MV-4-11 (cell line): ENCODE data around the gene CHCHD3.

Source experiments
- DNase-seq: peaks from one replicate; lab custom pipeline; 2025; lab: John Stamatoyannopoulos, UW

CHCHD3 gene

DNA sequence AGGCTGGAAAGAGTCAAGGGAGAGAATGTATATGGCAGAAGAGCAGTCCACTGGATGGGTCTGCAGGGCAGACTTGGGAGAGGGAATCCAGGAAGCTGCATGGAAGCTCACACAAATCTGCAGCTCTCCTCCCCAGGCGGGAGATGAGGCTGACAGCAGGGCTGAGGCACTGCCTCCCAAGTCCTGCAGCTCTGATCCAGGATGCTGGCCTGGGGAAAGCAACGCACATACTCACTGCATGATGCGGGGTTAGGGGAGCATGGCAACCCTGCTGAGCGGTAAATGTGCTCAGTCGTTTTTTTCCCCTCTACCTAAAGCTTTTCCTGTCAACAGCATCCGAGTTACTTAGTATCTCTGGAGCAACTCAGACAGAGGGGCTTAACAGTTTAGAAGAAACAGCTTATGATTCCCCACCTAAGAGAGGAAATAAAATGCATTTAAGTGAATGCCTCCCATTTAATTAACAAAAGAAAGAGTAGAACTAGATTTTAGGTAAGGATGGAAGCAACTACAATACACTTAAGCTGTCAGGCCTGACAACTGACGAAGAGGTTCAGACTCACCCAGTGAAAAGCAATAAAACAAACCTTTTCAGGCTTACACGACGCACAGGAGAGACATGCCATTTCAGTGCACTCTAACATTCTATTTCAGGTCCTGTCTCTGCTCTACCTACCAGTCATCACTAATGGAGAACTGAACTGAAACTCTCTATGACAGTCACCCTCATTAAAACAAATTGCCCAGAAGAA lies 37.0 kb downstream of the CHCHD3 start:
- no peak for DNase-seq

DNA sequence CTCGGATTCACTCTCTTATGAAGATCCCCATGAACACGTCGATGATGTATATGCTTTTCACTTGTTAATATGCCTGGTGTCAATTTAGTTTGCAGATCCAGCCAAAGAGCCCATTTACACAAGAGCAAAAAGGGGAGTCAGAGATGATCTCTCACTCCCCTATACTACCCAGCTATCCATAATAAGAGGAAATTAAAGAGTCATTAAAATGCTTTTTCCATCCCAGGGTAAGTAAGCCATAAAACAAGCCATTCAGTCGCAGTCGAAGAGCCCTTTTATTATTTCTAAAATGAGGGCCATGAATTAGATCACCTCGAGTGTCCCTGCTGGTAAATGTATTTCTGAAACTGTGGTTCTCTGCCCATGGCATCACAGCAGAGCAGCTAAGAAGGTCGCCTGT lies 41.2 kb downstream of the CHCHD3 start:
- no peak for DNase-seq

DNA sequence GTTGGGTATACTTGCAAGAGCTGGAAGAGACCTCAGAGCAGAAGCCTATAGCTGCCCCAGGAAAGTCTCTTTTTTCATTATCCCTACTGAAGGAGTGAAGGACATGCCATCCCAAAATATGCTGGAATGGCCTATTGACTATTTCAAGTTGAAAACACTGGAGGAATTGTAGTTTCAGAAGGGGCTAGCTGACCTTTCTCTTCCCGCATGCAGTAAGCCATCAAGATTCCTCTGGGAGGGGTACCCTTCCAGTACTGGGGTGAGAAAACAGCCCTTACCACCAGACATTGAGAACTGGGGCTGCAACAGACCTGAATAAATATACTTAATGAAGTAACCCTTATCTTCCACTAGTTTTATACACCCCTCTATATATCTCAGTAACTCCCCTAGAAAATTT lies 41.7 kb downstream of the CHCHD3 start:
- no peak for DNase-seq

DNA sequence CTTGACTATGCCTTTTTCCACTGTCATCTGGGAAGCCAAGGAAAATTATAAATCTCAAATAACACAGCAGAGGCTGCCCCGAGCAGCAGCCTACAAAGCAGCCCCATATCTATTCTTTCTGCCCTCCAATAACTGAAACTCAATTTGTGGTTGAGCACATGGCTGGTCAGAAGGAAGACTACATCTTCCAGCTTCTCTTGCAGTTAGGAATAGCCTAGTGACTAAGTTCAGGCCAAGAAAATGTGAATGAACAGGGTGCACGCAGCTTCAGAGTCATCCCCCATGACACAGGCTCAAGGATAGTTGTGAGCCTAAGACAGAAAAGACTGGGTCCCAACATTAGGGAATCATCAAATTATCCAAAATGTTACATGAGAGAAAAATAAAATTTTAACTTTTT lies 42.3 kb downstream of the CHCHD3 start:
- DNase-seq = peak; percentile 42

DNA sequence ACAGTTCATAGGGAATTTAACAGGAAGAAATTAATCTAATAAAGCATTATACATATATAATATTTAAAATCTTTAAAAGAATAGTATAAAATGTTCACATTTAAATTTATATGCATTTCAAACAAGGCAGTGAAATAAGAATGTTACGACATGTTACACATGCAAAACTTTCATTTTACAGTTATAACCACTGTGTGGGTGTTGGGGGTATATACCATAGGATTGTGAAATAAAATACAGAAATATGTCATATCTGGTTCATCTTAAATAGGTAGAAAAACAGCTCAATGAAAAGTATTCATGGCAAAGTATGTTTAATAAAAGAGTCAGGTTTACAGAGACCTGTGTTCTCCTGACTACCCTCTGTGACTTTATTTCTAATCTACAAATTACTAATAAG lies 45.6 kb downstream of the CHCHD3 start:
- peak; percentile 73 for DNase-seq

DNA sequence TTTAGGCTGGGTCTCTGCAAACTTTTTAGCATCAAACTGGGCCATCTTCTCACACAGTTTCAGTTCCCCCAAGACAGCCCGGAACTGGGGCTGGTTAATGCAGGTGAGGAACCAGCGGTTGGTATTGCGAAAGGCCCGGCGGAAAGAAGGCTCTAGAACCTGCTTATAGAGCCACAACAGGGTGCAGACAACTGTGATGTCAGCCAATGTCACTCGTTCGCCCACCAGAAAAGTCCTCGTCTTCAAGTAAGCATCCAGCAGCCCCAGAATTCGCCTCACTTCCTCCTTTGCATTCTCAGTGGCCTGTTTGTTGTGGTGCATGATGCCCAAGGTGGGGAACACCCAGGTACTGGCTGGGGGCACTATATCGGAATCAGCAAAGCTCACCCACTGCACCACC lies 46.6 kb downstream of the CHCHD3 start:
- peak; percentile 97 for DNase-seq

DNA sequence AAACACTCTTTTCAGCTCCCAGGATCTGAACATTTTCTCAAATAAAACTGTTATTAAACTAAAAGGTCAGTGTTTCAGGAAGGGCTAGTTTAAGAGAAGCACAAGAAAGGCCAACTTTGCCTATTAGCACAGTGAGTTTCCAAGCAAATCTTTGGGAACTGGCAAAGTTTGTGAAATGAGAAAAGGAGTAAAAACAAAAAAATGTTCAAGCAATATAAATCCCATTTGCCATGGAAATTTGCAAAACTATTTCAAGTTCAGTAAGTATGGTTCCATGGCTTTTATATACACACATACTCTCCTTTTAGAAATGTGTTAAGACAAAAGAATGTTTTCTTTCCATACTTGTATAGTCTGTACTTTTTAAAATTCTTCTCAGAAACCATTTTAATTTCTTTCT lies 51.5 kb downstream of the CHCHD3 start:
- no peak for DNase-seq

DNA sequence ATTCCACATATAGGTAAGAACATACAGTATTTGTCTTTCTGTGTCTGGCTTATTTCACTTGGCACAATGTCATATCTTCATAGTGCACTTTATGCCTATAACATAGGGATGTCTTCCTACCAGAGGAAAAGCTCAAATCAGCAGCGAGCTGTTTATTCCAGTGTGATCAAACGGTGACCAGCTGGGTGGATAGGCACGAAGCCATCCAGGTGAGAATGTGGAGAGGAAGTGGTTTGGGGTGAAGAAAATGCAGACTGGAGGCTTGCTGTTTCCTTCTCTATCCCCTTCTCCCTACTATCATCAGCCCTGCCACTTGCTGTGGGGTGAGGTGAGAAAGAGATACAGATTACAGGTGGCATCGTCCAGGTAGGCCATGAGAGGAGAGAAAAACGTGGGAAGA lies 52.4 kb downstream of the CHCHD3 start:
- DNase-seq = no peak

DNA sequence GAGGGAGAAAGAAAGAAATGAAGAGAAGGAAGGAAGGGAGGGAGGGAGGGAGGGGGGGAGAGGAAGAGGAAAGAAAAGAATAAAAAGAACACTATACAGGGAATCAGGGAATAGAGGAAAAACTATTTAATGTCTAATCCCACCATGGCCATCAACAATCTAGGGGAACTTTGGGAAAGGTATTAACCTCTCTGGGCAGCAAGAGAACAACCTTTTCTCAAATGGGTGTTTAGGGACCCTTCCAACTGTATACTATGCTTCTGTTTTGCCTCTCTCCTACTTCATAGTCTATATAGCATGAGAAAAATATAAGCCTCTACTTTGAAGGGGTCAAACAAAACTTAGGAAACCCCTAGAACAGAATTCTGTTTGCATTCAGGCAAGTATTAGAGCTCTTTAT lies 54.5 kb downstream of the CHCHD3 start:
- no peak for DNase-seq

DNA sequence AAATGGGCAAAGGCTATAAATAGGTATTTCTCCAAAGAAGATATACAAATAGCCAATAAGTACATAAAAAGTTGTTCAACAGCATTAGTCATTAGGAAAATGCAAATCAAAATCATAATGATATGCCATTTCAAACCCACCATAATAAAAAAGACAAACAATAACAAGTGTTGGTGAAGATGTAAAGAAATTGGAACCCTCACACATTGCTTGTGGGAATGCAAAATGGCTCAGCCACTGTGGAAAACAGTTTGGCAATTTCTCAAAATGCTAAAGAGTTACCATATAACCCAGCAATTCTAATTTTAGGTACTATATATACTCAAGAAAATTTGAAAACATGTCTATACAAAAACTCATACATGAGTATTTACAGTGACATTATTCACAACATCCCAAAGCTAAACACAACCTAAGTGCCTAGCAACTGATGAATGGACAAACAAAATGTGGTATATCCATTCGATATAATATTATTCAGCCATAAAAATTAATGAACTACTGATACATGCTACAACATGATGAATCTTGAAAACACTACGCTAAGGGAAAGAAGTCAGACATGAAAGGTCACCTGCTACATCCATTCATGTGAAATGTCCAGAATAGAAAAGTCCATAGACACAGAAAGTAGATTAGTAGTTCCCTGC lies 55.6 kb downstream of the CHCHD3 start:
- DNase-seq = no peak

DNA sequence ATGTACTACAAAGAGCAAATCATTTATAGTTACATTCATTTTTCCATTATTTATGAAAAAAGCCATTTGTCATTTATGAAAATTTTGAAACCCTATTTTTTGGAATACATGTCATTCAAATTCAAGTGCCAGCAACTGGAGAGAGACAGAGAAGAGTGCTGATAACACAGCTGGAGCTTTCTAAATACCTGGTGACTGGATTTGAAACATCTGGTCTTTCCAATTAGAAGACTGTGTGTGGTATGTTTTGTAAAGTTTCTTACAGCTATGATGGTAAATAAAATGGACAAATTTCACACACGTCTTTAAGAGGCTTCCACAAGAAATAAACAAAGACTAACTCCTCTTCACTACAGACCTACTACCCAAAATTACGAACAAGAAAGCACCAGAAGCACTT lies 56.8 kb downstream of the CHCHD3 start:
- DNase-seq = no peak

DNA sequence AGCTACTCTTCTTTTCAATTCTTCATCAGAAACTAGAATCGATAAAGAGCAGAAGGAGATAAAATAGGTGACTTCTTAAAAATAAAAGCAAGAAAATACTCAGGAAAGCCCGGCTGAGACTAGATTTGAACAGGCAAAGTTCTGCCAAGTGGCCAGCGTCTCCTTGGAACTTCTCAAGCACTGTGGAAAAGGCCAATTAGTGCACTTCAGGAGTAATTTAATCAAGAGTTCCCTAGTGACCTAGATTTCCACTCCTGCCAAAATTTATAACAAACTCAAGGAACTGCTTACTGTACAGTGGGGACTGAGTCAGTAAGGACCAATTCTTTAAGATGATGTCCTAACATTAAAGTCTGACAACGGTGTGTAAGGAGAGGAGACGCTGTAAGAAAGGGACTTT lies 57.3 kb downstream of the CHCHD3 start:
- no peak for DNase-seq

DNA sequence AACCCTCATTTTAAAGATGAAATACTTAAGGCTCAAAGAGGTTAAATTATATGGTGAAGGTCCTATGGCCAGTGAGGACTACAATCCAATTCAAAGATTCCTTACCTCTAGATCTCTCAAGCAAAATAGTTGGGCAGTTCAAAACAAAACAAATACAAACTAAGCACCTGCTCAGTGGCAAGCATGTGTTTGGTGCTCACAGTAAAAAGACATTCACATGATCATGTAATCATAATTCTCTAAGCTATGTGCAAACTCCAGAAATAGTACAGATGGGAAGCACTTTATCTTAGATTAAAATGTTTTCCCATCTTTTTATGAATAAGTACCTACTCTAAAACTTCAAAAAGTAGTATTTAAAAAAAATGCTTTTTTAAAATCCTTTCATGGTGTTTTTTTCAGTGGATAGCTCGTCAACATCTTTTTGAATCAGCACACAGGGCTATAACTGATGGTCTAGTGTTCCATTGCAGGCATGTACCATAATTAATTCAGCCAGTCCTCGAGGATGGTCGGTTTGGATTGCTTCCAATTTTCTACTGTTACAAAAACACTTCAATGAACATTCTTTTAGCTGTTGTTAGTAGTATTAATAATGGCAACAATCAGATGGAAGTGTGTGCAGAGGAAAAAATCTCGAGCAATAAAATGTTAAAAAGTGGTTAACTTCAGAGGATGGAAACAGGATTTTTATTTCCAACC lies 58.4 kb downstream of the CHCHD3 start:
- DNase-seq = no peak

DNA sequence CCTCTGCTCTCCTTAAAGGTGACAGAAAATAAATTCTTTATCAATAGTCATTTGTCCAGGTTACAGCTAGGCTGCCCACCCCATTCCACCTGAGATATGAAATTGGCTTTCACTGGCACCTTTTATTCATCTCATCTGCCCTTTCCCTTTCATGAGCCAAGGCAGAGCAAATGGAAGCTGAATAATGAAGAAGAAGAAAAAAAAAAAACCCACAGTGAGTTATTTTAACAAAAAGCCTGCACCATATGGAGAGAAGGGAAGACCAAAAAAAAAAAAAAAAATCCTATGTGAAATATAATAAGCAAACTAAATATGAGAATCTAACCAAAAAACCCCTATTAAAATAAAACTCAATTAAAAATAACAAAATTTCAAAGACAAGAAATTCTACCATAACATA lies 59.2 kb downstream of the CHCHD3 start:
- DNase-seq = no peak

DNA sequence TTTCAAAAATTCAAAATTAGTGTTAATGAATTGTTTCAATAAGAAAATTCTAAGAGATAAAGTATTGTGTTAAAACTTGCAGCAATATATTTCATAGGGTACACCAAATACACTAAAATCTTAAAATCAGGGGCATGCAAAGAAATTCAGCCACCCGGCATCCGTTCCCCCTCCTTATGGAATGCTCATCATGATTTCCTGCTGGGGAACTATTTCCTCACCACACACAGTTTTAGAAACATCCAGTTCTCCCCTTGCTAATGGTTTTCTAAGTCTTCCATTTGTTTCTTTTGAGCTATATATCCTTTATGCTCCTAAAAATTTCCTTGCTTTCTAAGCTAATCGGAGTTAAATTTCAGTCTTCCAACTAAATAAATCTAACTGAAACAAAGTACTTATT lies 60.7 kb downstream of the CHCHD3 start:
- no peak for DNase-seq

DNA sequence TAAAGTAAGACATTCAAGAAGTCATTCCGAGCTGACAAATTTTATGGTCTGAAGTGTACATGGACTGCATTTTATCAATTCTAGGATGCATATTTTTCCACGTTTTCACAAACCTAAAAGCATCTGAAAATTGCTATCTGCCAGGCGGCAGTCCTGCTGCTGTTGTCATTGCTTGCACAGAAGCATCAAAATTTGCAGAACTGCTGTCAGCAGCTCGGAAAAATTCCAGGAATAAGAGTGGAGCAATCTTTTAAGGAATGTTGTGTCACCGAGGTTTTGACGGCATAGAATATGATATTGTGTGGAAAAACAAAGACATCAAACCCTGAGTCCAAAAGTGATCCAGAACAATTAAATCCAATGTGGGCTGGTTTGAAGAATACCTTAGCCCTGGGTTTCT lies 61.4 kb downstream of the CHCHD3 start:
- no peak for DNase-seq

DNA sequence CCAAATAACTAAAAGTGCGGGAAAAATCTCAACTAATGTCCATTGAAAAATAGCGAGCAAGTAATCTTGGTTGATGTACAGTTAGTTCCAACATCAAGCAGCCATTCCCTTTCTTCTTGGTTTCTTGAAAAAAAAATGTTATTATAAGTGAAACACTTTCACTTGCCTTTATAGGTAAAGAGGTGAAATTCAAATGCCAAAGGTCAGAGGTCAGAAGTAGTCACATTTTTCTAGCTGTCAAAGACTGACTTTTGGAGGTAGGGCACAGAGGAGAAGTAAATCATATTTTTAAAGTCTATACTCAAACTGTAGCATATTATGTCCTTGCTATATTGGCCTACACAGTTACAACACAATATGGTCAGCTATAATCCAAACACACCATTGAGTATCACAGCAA lies 62.3 kb downstream of the CHCHD3 start:
- no peak for DNase-seq

DNA sequence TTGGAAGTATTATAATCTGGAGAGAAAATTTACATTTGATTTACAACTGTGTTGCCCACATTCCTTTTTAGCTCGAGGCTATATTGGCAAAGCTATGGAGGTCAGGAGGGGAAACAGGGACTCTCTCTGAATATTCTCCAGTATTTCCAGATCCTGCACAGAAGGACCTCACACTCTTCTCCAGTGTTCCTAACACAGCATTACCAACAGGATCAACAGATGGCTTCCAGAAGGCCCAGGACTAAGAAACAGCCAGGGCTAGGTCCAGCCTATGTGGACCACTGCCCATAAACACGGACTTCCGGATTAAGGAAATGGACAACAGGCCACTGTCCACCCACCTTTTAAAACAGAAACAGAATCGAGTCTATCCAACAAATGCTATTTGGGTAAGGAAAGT lies 65.3 kb downstream of the CHCHD3 start:
- DNase-seq = no peak

DNA sequence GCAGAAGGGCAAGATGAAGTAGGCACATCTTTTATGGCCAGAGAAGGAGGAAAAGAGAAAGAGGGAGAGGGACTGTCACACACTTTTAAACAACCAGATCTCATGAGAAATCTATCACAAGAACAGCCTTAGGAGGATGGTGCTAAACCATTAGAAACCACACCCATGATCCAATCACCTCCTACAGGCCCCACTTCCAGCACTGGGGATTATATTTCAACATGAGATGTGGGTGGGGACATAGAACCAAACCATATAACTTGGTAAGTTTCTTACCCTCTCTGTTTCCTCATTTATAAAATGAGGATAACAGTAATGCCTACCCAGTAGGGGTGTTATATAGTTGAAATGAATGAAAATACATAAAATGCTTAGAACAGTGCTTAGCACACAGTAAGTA lies 66.0 kb downstream of the CHCHD3 start:
- peak; percentile 78 for DNase-seq

DNA sequence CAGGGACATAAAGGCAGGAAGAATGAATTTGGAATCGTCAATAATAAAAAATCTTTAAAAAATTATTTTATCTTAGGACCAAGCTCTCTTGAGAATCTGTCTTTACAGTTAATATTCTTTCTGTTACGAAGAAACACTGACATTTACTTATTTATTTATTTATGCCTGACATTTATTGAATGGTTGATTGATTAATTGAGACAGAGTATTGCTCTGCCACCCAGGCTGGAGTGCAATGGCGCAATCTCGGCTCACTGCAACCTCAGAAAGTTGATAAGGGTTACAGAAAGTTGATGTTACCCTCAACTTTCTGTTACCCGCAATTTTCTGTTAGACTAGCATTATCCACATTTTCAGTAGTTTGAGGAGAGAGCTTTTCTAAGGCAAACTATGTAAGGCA lies 70.1 kb downstream of the CHCHD3 start:
- peak; percentile 27 for DNase-seq

DNA sequence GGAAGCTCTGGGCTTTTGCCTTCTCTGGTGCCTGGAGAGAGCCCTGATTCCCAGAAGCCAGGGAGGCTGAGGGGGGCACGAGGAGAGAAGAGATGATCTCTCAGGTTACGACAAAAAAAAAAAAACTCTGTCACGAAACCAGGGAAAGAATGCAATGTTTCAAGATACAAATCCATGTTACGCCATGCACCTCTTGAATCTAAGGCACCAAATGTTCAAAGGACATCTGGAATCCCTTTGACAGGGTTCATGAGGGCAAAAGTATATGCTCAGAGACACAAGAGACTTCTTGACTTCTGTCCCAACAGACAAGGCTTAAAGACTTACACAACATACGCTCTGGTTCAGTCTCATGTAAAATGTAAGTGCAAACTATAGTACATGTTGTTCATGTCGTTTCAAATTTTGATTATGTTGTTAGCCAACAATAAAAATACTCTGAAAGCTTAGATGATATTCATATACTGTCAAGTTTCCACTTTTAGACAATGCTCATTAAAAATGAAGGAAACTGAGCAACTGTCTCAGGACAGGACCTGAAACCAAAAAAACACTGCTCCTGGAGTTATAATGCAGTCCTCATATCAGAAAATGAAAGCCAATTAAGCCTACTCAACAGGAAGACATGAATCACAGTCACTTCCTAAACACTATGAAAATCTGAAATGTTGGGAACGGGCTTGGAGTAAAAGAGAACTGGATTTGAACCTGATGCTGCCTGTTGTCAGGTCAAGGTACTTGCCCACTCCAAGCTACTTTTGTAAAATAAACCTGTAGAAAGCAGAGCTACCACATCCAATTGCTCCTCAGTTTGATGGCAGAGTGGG lies 72.3 kb downstream of the CHCHD3 start:
- DNase-seq = no peak

DNA sequence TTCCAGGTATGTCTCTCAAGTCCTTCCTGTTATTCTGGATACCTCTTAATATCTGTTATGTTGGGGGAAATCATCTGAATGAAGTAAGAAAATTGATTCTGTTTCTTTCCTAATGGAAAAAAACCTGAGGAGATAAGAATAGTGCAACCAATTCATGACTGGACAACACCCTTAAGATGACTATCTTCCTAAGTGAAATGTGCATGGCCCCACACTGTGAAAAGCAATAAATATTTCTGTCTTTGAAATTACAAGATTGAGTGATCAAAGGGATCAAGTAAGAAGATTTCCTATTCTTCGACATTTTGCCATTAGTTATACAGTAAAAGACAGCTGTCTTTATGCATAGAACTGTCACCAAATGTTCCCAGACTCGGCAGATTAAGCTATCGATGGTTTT lies 73.9 kb downstream of the CHCHD3 start:
- no peak for DNase-seq
